Measurements from ENCODE around the gene NPR1. TPM values are rescaled to one million over a fixed set of nuclear protein-coding genes. Genes with fewer than 3 reads are reported as not detected.

The NPR1 gene
- total RNA-seq, 4 donors from 2014 or later = 24.9 to 67.1 (median 49.8) TPM

DNA sequence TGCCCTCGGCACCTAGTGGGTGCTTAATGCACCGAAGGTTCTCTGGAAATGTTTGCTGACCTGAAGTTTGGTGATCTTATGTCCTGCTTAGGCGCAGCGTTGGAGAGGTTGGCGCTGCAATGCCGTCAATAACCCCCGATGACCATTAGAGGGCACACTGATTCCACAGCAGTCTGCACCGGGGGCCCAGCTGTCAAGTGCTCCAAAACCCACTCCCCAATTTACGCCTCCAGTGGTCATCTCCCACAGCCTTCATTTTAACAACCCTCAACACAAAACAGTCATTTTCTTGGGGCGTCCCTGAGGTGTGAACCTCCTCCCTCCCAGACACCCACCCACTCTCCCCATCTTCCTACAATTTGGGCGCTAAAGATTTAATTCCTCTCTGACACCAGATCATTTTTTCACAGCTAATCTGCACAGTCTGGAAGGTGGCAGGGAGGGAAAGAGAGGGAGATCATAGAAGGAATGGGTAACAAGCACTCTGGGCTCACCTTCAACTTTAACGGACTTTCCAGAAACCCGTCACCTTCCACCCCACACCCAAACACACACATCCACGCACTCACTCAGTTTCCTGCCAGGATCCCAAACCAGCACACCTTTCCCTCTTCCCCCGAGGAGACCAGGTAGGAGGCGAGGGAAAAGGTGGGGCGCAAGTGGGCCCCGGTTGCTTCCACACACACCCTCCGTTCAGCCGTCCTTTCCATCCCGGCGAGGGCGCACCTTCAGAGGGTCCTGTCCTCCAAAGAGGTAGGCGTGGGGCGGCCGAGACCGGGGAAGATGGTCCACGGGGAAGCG is 570 bp upstream of the NPR1 start:
- H3K4me3 ChIP-seq = peak overlapping the region; percentile 58 to 78 (median 62)
- H3K27me3 ChIP-seq = peaks cover 0 to 29% (median 5%) of the 10 kb centered on the region in 4 donors
- no peak for TF ChIP-seq POLR2AphosphoS5 (IDR thresholded peaks at IDR 0.05)
- TF ChIP-seq, protein P1, sequence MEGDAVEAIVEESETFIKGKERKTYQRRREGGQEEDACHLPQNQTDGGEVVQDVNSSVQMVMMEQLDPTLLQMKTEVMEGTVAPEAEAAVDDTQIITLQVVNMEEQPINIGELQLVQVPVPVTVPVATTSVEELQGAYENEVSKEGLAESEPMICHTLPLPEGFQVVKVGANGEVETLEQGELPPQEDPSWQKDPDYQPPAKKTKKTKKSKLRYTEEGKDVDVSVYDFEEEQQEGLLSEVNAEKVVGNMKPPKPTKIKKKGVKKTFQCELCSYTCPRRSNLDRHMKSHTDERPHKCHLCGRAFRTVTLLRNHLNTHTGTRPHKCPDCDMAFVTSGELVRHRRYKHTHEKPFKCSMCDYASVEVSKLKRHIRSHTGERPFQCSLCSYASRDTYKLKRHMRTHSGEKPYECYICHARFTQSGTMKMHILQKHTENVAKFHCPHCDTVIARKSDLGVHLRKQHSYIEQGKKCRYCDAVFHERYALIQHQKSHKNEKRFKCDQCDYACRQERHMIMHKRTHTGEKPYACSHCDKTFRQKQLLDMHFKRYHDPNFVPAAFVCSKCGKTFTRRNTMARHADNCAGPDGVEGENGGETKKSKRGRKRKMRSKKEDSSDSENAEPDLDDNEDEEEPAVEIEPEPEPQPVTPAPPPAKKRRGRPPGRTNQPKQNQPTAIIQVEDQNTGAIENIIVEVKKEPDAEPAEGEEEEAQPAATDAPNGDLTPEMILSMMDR (IDR thresholded peaks at IDR 0.05) = peak; percentile 85 to 93 (median 89)
- H3K9me3 ChIP-seq = no peaks in the 10 kb centered on the region
- peaks cover 0 to 17% (median 6%) of the 10 kb centered on the region in 4 donors for H3K36me3 ChIP-seq
- DNase-seq (ENCODE audit: extremely low spot score) = no peak
- intact Hi-C loops (cut with DNase I) = loop anchor here (2.0 to 5.0 kb wide), 2 partner anchors 71 to 309 kb away; partner anchors contain the start of gene RAB13
- peaks cover 21 to 36% (median 35%) of the 10 kb centered on the region in 4 donors for H3K4me1 ChIP-seq
- WGBS = 3% methylated on average over 21 of the region's 29 CpGs
- H3K27ac ChIP-seq (replicated peaks in 1 of 4) = peak overlapping the region; percentile 68 to 79 (median 72)

DNA sequence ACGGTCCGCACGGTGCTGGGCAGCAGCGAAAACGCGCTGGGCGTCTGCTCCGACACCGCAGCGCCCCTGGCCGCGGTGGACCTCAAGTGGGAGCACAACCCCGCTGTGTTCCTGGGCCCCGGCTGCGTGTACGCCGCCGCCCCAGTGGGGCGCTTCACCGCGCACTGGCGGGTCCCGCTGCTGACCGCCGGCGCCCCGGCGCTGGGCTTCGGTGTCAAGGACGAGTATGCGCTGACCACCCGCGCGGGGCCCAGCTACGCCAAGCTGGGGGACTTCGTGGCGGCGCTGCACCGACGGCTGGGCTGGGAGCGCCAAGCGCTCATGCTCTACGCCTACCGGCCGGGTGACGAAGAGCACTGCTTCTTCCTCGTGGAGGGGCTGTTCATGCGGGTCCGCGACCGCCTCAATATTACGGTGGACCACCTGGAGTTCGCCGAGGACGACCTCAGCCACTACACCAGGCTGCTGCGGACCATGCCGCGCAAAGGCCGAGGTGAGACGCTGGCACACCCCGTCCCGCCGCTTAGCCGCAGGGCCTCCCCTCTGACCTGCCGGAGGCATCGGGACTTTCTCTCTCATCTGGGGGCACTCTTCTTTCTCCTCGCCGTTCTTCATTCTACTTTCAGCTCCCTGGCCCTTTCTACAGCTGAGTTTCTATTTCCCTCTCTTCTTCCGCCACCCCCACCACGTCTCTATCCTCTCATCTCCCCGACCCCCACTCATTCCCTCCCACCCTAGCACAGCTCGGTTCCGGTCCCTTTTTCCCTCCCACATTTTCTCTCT is 1.0 kb downstream of the NPR1 start:
- Histone ChIP-seq H3K27me3 (peaks cover 0 to 29% (median 5%) of the 10 kb centered on the region in 4 donors), H3K27ac (replicated peaks in 1 of 4) (peak overlapping the region; percentile 68 to 79 (median 72)), H3K4me1 (peaks cover 21 to 40% (median 35%) of the 10 kb centered on the region in 4 donors), H3K9me3 (no peaks in the 10 kb centered on the region), H3K36me3 (peaks cover 0 to 28% (median 9%) of the 10 kb centered on the region in 4 donors), H3K4me3 (peak overlapping the region; percentile 58 to 78 (median 62))
- 14% methylated on average over 20 of the region's 73 CpGs for WGBS
- no peak for DNase-seq (ENCODE audit: extremely low spot score)
- intact Hi-C loops (cut with DNase I) = loop anchor here (2.0 to 5.0 kb wide), 2 partner anchors 69 to 308 kb away; partner anchors contain the start of gene RAB13
- no peak for TF ChIP-seq POLR2A (IDR thresholded peaks at IDR 0.05; ENCODE audit: low read depth)
- TF ChIP-seq, protein P1 (IDR thresholded peaks at IDR 0.05) = peak; percentile 6 to 29 (median 7)
- TF ChIP-seq EP300 (IDR thresholded peaks at IDR 0.05) = no peak
- TF ChIP-seq POLR2AphosphoS5 (IDR thresholded peaks at IDR 0.05) = no peak

DNA sequence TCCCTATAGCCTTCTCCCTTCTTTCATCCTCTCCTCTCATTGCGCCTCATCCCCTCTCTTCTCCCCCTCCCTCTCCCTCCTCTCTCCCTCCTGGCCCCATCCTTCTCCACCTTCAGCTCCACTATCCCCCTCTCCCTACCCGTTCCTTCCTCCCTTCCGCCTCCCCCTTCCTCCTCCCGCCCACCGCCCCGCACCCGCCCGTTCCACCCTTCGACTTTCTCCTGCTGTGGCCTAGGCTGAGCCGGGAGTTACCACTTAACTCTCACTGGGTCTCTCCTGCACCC is 1.6 kb downstream of the NPR1 start:
- H3K4me3 ChIP-seq = peak overlapping the region; percentile 58 to 78 (median 62)
- TF ChIP-seq POLR2AphosphoS5 (IDR thresholded peaks at IDR 0.05) (no peak), POLR2A (IDR thresholded peaks at IDR 0.05; ENCODE audit: low read depth) (no peak), EP300 (IDR thresholded peaks at IDR 0.05) (no peak)
- TF ChIP-seq, protein P1 (IDR thresholded peaks at IDR 0.05) = no peak
- intact Hi-C loops (cut with DNase I) = no loop called here
- H3K4me1 ChIP-seq = peaks cover 21 to 40% (median 35%) of the 10 kb centered on the region in 4 donors
- peak overlapping the region; percentile 68 to 79 (median 72) for H3K27ac ChIP-seq (replicated peaks in 1 of 4)
- peaks cover 0 to 29% (median 5%) of the 10 kb centered on the region in 4 donors for H3K27me3 ChIP-seq
- H3K36me3 ChIP-seq = peaks cover 0 to 34% (median 12%) of the 10 kb centered on the region in 4 donors
- DNase-seq (ENCODE audit: extremely low spot score) = no peak
- no peaks in the 10 kb centered on the region for H3K9me3 ChIP-seq
- 40% methylated on average over 10 of the region's 10 CpGs for WGBS

DNA sequence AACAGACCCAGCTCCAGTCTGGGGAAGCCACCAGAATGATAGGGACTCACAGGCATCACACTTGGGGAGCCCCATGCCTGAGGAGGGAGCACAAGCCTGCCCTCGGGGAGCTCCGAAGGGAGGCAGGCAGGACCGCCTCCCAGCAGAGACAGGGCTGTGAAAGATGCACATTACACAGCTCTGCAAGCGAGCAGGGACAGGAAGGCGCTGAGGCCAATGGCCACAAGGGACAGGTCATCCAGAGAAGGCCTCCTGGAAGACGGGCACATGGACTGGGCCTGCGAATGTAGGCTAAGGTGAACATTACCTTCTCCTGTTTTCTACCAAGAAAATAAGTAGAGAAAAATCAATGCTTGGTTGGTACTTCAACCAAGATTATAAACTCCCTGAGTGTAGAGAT is 4.2 kb downstream of the NPR1 start:
- intact Hi-C loops (cut with DNase I) = no loop called here
- Histone ChIP-seq H3K36me3 (peaks cover 0 to 59% (median 35%) of the 10 kb centered on the region in 4 donors), H3K27ac (replicated peaks in 1 of 4) (no peak overlapping the region), H3K27me3 (peaks cover 0 to 29% (median 5%) of the 10 kb centered on the region in 4 donors), H3K9me3 (no peaks in the 10 kb centered on the region), H3K4me1 (peaks cover 18 to 36% (median 30%) of the 10 kb centered on the region in 4 donors), H3K4me3 (no peak overlapping the region)
- WGBS = 90% methylated on average over 7 of the region's 7 CpGs
- no peak for DNase-seq (ENCODE audit: extremely low spot score)
- TF ChIP-seq, protein P1 (IDR thresholded peaks at IDR 0.05) = no peak
- TF ChIP-seq POLR2A (IDR thresholded peaks at IDR 0.05; ENCODE audit: low read depth) (no peak), POLR2AphosphoS5 (IDR thresholded peaks at IDR 0.05) (no peak), EP300 (IDR thresholded peaks at IDR 0.05) (no peak)
